SHP77 (cell line): ENCODE results near the gene SLFNL1.
A peak's percentile ranks its signal among the peaks of the same experiment; 100 is the strongest.

Source experiments
- DNase-seq, 2 experiments: peaks; one replicate each; lab custom pipeline; 2025; lab: John Stamatoyannopoulos, UW

The SLFNL1 gene

GRCh38 chr1:41020109-41020576, 1.4 kb downstream of the SLFNL1 start:
- DNase-seq, result no peak

DNA sequence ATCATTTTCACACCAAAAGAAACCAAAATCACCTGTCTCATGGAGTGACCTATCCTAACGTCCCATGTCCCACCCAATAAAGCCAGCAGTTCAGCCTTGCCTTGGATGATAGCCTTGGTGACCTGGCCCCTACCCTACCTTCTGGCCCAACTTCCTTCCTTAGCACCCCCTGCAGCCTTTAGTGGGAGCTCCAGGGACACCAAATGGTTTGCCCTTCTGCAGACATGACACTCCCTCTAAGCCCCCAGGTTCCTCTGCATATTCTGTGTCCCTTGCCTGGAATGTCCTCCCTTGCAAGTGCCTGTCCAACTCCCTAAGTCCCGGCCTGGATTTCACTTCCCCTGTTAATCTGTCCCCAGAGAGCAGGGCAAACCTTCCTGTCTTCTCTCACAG, 2.2 kb downstream of the SLFNL1 start:
- no peak for DNase-seq

- no peak for DNase-seq
Measured at GRCh38 chr1:41018018-41018410, 3.5 kb downstream of the SLFNL1 start.

GRCh38 chr1:41017141-41018017, 4.1 kb downstream of the SLFNL1 start:
- DNase-seq, result no peak

GRCh38 chr1:41015897-41016470, 5.5 kb downstream of the SLFNL1 start:
- DNase-seq, result no peak

- DNase-seq, result no peak
Measured at GRCh38 chr1:41015281-41015896, 6.1 kb downstream of the SLFNL1 start.

DNA sequence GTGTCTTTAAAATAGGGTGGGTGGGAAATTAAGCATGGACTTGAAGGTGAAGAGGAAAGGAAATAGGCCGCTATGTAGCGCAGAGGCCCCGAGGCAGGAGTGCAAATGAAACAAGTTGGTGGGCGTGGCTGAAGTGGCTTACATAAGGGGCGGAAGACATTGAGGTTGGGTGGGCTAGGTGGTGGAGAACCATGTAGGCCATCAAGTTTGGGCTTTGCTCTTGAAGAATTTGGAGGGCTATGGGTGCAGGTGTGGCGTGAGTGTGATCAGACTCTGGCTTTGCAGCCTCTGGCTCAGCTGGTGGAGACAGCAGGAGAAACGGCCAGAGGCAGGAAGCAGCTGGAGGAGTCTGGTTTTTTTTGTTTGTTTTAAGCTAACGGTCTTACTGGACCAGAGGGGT, 6.7 kb downstream of the SLFNL1 start:
- no peak for DNase-seq

GRCh38 chr1:41013796-41014195, 7.7 kb downstream of the SLFNL1 start:
- no peak for DNase-seq

GRCh38 chr1:41013024-41013423, 8.5 kb downstream of the SLFNL1 start:
- DNase-seq, result no peak

- DNase-seq, result no peak
Measured at GRCh38 chr1:41010345-41010744, 11.2 kb downstream of the SLFNL1 start.

- no peak for DNase-seq
Measured at GRCh38 chr1:41009466-41009865, 12.1 kb downstream of the SLFNL1 start.

- DNase-seq, result no peak
Measured at GRCh38 chr1:41006942-41007865, 14.3 kb downstream of the SLFNL1 start.

DNA sequence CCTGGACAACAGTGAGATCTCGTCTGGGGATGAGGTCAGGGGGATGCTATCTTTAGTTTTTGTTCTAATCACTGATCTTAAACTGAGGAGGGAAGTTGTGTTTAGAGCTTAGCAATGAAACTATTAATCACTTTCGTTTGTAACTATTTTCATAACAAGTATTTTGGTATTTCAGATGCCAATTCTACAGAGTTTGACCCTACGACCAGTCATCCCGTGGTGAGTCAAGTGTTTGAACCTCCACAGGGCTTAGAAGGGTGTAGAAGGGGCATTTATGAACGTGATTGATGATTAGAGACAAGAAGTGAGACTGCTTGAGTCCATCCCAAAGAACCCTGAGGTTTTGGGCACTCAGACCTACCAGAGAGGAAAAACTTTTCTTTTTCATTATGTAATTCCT, 15.6 kb downstream of the SLFNL1 start:
- no peak for DNase-seq

- DNase-seq, result peak; percentile 28 to 65
Measured at GRCh38 chr1:41003640-41004220, 17.8 kb downstream of the SLFNL1 start.

DNA sequence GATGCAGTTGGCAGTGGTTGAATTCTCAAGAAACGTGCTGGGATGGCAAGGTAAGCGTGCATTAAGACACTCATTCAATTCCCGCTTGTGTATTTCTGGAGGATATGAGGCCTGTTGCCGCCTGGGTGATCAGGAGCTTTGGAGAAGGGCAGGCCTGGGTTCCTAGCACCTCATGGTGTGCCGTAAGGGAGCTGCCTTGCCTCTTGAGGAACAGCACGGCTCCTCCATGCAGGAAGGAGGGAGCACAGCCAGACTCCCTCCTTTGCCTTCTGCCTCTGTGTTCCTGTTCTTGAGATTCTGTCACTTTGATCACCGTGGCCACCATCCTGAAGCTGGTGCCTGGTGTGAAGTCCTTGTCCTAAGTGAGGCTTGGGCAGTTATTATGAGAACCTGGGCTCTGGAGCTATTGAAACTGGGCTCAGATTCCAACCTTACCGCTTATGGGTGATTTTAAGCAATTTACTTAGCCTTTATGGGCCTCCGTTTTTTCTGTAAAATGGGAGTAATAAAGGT, 18.3 kb downstream of the SLFNL1 start:
- DNase-seq, result no peak

- DNase-seq, result no peak
Measured at GRCh38 chr1:40998668-40999067, 22.9 kb downstream of the SLFNL1 start.

DNA sequence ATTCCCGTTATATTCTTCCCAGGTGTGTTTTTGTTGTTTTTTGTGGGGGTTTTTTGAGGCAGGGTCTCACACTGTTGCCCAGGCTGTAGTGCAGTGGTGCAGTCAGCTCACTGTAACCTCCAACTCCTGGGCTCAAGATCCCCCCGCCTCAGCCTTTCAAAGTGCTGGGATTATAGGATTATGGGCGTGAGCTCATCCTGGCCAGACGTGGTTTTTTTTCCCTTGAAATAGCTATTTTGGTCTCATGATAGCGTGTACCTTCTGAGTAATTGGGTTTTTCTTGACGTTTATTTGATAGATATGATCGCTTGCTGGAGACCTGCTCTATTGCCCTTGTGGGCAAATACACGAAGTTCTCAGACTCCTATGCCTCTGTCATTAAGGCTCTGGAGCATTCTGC, 24.4 kb downstream of the SLFNL1 start:
- DNase-seq, result no peak

GRCh38 chr1:40989066-40989465, 32.5 kb downstream of the SLFNL1 start:
- no peak for DNase-seq

DNA sequence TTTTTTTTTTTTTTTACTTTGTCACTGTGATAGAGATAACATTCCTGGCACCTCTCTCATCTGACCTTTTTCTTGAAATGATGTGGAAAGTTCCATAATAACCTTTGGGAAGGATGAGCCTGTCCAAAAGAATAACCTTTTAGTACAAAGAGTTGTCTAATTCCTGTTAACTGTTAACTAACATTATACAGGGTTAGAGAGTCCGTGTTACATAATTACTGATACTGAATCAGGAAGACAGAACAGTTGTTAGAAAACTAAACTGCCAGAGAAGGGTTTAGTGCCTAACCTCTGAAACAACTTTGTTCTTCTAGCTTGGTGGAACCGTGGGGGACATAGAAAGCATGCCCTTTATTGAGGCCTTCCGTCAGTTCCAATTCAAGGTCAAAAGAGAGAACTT, 33.2 kb downstream of the SLFNL1 start:
- no peak for DNase-seq

DNA sequence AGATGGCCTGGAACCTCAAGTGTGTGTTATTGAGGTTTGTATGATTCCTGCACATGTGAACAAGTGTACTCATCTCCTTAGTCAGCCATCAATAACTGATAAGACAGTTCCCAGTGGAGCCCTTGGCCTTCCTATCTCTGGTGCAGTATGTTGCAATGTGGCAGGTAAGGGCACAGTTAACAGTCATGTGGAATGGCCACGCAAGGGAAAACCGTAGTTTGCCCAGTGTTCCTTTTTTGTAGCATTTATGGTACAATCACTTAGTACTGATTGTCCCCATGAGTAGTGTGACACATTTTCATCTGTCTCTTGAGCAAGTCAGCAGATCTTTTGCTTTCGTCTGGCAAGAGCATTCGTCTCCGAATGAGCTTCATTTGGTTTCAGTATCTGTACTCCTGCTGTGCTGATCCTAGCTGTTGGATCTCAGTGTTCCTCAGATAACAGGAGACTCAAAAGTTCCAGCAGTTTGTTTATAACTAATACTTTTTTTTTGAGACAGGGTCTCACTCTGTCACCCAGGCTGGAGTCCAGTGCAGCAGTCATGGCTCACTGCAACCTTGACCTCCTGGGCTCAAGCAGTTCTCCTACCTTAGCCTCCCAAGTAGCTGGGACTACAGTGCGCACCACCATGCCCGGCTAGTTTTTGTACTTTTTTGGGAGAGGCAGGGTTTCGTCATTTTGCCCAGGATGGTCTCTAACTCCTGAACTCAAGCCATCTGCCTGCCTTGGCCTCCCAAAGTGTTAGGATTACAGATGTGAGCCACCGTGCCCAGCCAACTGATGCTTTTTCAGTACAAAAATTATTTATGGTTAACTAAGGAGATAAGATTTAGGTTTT, 33.9 kb downstream of the SLFNL1 start:
- no peak for DNase-seq

DNA sequence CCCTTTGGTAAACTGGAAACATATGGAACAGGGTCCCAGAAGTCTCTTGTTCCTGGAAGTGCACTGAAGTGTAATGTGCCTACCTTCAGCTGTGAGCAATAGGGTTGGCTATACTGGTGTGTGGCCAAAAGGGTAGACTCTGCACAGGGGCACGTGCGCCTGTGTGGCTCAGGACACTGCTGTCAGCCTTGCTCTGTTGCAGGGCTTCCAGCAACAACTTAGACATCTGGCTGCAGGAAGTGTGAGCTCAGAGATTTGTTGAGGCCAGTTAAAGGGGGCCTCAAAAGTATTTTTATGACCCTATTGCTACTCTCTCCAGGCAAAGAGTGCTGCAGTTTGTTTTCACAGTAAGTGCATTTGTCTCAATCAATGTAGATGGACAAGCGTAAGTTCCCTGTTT, 34.6 kb downstream of the SLFNL1 start:
- DNase-seq, result no peak
